Measurements from ENCODE around the gene TRIM9.

- TF ChIP-seq TSHZ2 (CRISPR knock-in tag; IDR thresholded peaks at IDR 0.05) (no peak), ISL1 (CRISPR knock-in tag; IDR thresholded peaks at IDR 0.05) (no peak), GLIS3 (CRISPR knock-in tag; IDR thresholded peaks at IDR 0.05) (no peak), SNAI2 (CRISPR knock-in tag; IDR thresholded peaks at IDR 0.05) (no peak), PATZ1 (CRISPR knock-in tag; IDR thresholded peaks at IDR 0.05; ENCODE audit: borderline replicate concordance) (no peak), POU6F1 (CRISPR knock-in tag; IDR thresholded peaks at IDR 0.05; ENCODE audit: borderline replicate concordance, low read depth) (no peak), ZNF8 (CRISPR knock-in tag; IDR thresholded peaks at IDR 0.05) (no peak), ZFP30 (CRISPR knock-in tag; IDR thresholded peaks at IDR 0.05) (no peak), ARNTL (CRISPR knock-in tag; IDR thresholded peaks at IDR 0.05; ENCODE audit: borderline replicate concordance, low read depth) (no peak), TOX (CRISPR knock-in tag; IDR thresholded peaks at IDR 0.05; ENCODE audit: borderline replicate concordance) (no peak), ZFP3 (CRISPR knock-in tag; IDR thresholded peaks at IDR 0.05) (no peak), CSDC2 (CRISPR knock-in tag; IDR thresholded peaks at IDR 0.05) (no peak), CREB5 (CRISPR knock-in tag; IDR thresholded peaks at IDR 0.05; ENCODE audit: low read depth) (no peak)
These were observed 165.4 kb downstream of the TRIM9 start for GRCh38 chr14:50929506-50929905.
